ENCODE data around the gene ALK.

ALK gene

GRCh38 chr2:29325544-29325943 lies 595.8 kb downstream of the ALK start:
- H3K9me3 ChIP-seq (ENCODE audit: insufficient read depth, low read length, severe bottlenecking) = no peaks in the 10 kb centered on the region
- H4K20me1 ChIP-seq (ENCODE audit: insufficient read depth, low read length) = 0 out of 2 replicates have a peak, but pooled peaks cover 2% of the 10 kb centered on the region
- no peak overlapping the region for H3K4me2 ChIP-seq (ENCODE audit: insufficient read depth, low read length)
- H3K27me3 ChIP-seq (ENCODE audit: insufficient read depth, low read length, poor library complexity) = peaks cover 2% of the 10 kb centered on the region
- no peaks in the 10 kb centered on the region for H3K4me1 ChIP-seq (ENCODE audit: insufficient read depth, low read length)
- no peaks in the 10 kb centered on the region for H3K36me3 ChIP-seq (ENCODE audit: insufficient read depth, low read length)
- ATAC-seq (ENCODE audit: insufficient read depth, low read depth) (no peak), DNase-seq (no peak)
- H3K9ac ChIP-seq (ENCODE audit: low read depth, low read length) = no peak overlapping the region
- no peaks in the 10 kb centered on the region for H3K79me2 ChIP-seq (ENCODE audit: insufficient read depth, low read length)
- no peak overlapping the region for H2AFZ ChIP-seq (ENCODE audit: low read depth, low read length)
- H3K4me3 ChIP-seq (ENCODE audit: low read depth in 1 of 2, low read length in 2 of 2) = no peak overlapping the region
- TF ChIP-seq, protein P1, sequence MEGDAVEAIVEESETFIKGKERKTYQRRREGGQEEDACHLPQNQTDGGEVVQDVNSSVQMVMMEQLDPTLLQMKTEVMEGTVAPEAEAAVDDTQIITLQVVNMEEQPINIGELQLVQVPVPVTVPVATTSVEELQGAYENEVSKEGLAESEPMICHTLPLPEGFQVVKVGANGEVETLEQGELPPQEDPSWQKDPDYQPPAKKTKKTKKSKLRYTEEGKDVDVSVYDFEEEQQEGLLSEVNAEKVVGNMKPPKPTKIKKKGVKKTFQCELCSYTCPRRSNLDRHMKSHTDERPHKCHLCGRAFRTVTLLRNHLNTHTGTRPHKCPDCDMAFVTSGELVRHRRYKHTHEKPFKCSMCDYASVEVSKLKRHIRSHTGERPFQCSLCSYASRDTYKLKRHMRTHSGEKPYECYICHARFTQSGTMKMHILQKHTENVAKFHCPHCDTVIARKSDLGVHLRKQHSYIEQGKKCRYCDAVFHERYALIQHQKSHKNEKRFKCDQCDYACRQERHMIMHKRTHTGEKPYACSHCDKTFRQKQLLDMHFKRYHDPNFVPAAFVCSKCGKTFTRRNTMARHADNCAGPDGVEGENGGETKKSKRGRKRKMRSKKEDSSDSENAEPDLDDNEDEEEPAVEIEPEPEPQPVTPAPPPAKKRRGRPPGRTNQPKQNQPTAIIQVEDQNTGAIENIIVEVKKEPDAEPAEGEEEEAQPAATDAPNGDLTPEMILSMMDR (IDR thresholded peaks at IDR 0.05; ENCODE audit: borderline replicate concordance, extremely low read depth, low read length, poor library complexity, severe bottlenecking) = no peak
- no peak for TF ChIP-seq EZH2 (IDR thresholded peaks at IDR 0.05; ENCODE audit: borderline replicate concordance, low read depth, low read length, severe bottlenecking)
- no peak overlapping the region for H3K27ac ChIP-seq (ENCODE audit: low read length)

GRCh38 chr2:29323961-29324360 lies 597.4 kb downstream of the ALK start:
- no peak overlapping the region for H3K9ac ChIP-seq (ENCODE audit: low read depth, low read length)
- no peaks in the 10 kb centered on the region for H3K9me3 ChIP-seq (ENCODE audit: insufficient read depth, low read length, severe bottlenecking)
- H3K4me2 ChIP-seq (ENCODE audit: insufficient read depth, low read length) = no peak overlapping the region
- H3K36me3 ChIP-seq (ENCODE audit: insufficient read depth, low read length) = no peaks in the 10 kb centered on the region
- H2AFZ ChIP-seq (ENCODE audit: low read depth, low read length) = no peak overlapping the region
- H4K20me1 ChIP-seq (ENCODE audit: insufficient read depth, low read length) = 0 out of 2 replicates have a peak, but pooled peaks cover 2% of the 10 kb centered on the region
- DNase-seq (no peak), ATAC-seq (ENCODE audit: insufficient read depth, low read depth) (no peak)
- no peaks in the 10 kb centered on the region for H3K4me1 ChIP-seq (ENCODE audit: insufficient read depth, low read length)
- no peak for TF ChIP-seq EZH2 (IDR thresholded peaks at IDR 0.05; ENCODE audit: borderline replicate concordance, low read depth, low read length, severe bottlenecking)
- TF ChIP-seq, protein P1 (IDR thresholded peaks at IDR 0.05; ENCODE audit: borderline replicate concordance, extremely low read depth, low read length, poor library complexity, severe bottlenecking) = no peak
- no peaks in the 10 kb centered on the region for H3K79me2 ChIP-seq (ENCODE audit: insufficient read depth, low read length)
- H3K4me3 ChIP-seq (ENCODE audit: low read depth in 1 of 2, low read length in 2 of 2) = no peak overlapping the region
- no peak overlapping the region for H3K27ac ChIP-seq (ENCODE audit: low read length)
- peaks cover 4% of the 10 kb centered on the region for H3K27me3 ChIP-seq (ENCODE audit: insufficient read depth, low read length, poor library complexity)

GRCh38 chr2:29323301-29323700 lies 598.1 kb downstream of the ALK start:
- DNase-seq (no peak), ATAC-seq (ENCODE audit: insufficient read depth, low read depth) (no peak)
- Histone ChIP-seq H3K36me3 (ENCODE audit: insufficient read depth, low read length) (no peaks in the 10 kb centered on the region), H3K4me2 (ENCODE audit: insufficient read depth, low read length) (no peak overlapping the region), H3K27ac (ENCODE audit: low read length) (no peak overlapping the region), H2AFZ (ENCODE audit: low read depth, low read length) (no peak overlapping the region), H3K4me3 (ENCODE audit: low read depth in 1 of 2, low read length in 2 of 2) (no peak overlapping the region), H4K20me1 (ENCODE audit: insufficient read depth, low read length) (0 out of 2 replicates have a peak, but pooled peaks cover 2% of the 10 kb centered on the region), H3K27me3 (ENCODE audit: insufficient read depth, low read length, poor library complexity) (peaks cover 4% of the 10 kb centered on the region), H3K9me3 (ENCODE audit: insufficient read depth, low read length, severe bottlenecking) (no peaks in the 10 kb centered on the region), H3K4me1 (ENCODE audit: insufficient read depth, low read length) (no peaks in the 10 kb centered on the region), H3K79me2 (ENCODE audit: insufficient read depth, low read length) (no peaks in the 10 kb centered on the region), H3K9ac (ENCODE audit: low read depth, low read length) (no peak overlapping the region)
- TF ChIP-seq, protein P1 (IDR thresholded peaks at IDR 0.05; ENCODE audit: borderline replicate concordance, extremely low read depth, low read length, poor library complexity, severe bottlenecking) = no peak
- no peak for TF ChIP-seq EZH2 (IDR thresholded peaks at IDR 0.05; ENCODE audit: borderline replicate concordance, low read depth, low read length, severe bottlenecking)

- no peaks in the 10 kb centered on the region for H3K36me3 ChIP-seq (ENCODE audit: insufficient read depth, low read length)
- H3K4me2 ChIP-seq (ENCODE audit: insufficient read depth, low read length) = no peak overlapping the region
- no peaks in the 10 kb centered on the region for H3K79me2 ChIP-seq (ENCODE audit: insufficient read depth, low read length)
- H3K4me3 ChIP-seq (ENCODE audit: low read depth in 1 of 2, low read length in 2 of 2) = no peak overlapping the region
- H3K4me1 ChIP-seq (ENCODE audit: insufficient read depth, low read length) = no peaks in the 10 kb centered on the region
- H3K27ac ChIP-seq (ENCODE audit: low read length) = no peak overlapping the region
- H3K9me3 ChIP-seq (ENCODE audit: insufficient read depth, low read length, severe bottlenecking) = no peaks in the 10 kb centered on the region
- H4K20me1 ChIP-seq (ENCODE audit: insufficient read depth, low read length) = peaks cover 4% of the 10 kb centered on the region
- TF ChIP-seq EZH2 (IDR thresholded peaks at IDR 0.05; ENCODE audit: borderline replicate concordance, low read depth, low read length, severe bottlenecking) = no peak
- TF ChIP-seq, protein P1 (IDR thresholded peaks at IDR 0.05; ENCODE audit: borderline replicate concordance, extremely low read depth, low read length, poor library complexity, severe bottlenecking) = no peak
- no peak for DNase-seq
- no peak for ATAC-seq (ENCODE audit: insufficient read depth, low read depth)
- H2AFZ ChIP-seq (ENCODE audit: low read depth, low read length) = no peak overlapping the region
- H3K9ac ChIP-seq (ENCODE audit: low read depth, low read length) = no peak overlapping the region
- H3K27me3 ChIP-seq (ENCODE audit: insufficient read depth, low read length, poor library complexity) = peaks cover 14% of the 10 kb centered on the region
These were observed 599.4 kb downstream of the ALK start for GRCh38 chr2:29322011-29322410.

All from DND-41 (cell line).